ENCODE data around the gene ANKRD13C.

DNA sequence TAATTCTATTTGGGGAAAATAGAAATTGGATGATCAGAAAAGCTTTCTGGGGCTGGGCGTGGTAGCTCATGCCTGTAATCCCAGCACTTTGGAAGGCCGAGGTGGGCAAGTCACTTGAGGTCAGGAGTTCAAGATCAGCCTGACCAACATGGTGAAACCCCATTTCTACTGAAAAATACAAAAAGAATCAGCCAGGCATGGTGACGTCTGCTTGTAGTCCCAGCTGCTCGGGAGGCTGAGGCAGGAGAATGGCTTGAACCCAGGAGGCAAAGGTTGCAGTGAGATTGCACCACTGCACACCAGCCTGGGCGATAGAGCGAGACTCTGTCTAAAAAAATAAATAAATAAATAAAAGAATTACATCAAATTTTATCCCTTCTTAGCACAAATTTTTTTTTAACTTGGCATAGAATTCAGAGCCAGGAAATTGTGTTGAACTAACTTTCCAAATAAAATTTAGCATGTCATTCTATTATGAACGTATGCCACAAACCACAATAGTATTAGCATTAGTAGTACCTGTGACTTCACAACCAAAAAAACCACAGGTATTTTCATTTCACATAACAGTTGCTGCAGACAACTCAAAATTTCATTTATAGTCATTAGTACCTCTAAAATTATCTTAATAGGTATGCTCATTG, 4.5 kb upstream of the ANKRD13C start:
- no peak for TF ChIP-seq ZNF23 (tag by site-specific recombination; IDR thresholded peaks at IDR 0.05; ENCODE audit: borderline replicate concordance)
- no peak for TF ChIP-seq ZNF202 (tag by site-specific recombination; IDR thresholded peaks at IDR 0.05; ENCODE audit: borderline replicate concordance)
- TF ChIP-seq, protein P1, sequence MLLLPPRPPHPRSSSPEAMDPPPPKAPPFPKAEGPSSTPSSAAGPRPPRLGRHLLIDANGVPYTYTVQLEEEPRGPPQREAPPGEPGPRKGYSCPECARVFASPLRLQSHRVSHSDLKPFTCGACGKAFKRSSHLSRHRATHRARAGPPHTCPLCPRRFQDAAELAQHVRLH (tag by site-specific recombination; IDR thresholded peaks at IDR 0.05): no peak
- TF ChIP-seq CTCF (tag by site-specific recombination; IDR thresholded peaks at IDR 0.05): no peak
